HG03432 (cell line): ENCODE measurements around the gene INSRR.

Source experiments
- ATAC-seq: cut with Tn5 transposase; IDR thresholded peaks from one replicate; pipeline ENCODE4 v1.9.1; 2021; ENCODE audit warnings: mild to moderate bottlenecking, moderate library complexity; ENCODE audit not compliant: unreplicated experiment

INSRR gene

DNA sequence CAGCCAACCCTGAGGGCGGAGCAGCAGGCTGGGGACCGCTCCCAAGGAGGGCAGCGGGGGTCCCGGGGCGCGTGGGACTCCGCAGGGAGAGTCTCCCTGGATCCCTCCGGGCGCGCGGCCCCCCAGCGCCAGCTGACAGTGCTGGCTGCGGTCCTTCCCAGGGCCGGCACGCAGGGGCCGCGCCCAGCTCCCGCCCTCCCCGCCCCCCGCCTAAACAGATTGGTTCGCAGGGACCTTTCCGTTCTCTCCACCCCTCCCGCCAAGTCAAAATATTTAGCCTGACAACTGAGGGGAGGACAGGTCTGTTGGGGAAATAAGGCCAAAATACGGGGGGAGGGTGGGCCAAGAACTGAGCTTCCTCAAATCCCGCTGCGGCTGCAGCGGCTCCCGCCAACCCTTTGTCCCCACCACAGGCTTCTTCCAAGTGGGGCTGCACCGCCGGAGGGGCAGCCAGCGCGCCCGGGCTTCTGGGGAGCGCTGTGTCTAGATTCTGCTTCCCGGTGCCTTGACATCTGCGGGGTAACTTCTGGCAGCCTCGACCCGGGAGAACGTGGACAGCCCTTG, at the start of gene INSRR:
TSS of gene INSRR (minus strand) at position 159 of the 564 bp plus-strand sequence. CDS start 496 bp downstream, outside the sequence.
- ATAC-seq = no peak

DNA sequence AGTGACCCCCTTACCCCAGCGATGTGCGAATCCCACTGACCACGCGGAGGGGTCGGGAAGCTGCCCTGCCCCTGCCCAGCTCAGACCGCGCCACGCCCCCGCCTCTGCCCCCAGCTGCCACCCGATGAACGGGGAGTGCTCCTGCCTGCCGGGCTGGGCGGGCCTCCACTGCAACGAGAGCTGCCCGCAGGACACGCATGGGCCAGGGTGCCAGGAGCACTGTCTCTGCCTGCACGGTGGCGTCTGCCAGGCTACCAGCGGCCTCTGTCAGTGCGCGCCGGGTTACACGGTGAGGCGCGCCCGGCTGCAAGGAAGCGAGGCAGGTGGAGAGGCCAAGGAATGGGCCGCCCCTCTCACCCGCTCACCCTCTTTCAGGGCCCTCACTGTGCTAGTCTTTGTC, 49.6 kb upstream of the INSRR start:
- no peak for ATAC-seq

GRCh38 chr1:156906206-156906906, 47.4 kb upstream of the INSRR start:
- no peak for ATAC-seq

GRCh38 chr1:156905651-156906050, 46.7 kb upstream of the INSRR start:
- no peak for ATAC-seq

GRCh38 chr1:156905176-156905575, 46.3 kb upstream of the INSRR start:
- ATAC-seq = no peak

DNA sequence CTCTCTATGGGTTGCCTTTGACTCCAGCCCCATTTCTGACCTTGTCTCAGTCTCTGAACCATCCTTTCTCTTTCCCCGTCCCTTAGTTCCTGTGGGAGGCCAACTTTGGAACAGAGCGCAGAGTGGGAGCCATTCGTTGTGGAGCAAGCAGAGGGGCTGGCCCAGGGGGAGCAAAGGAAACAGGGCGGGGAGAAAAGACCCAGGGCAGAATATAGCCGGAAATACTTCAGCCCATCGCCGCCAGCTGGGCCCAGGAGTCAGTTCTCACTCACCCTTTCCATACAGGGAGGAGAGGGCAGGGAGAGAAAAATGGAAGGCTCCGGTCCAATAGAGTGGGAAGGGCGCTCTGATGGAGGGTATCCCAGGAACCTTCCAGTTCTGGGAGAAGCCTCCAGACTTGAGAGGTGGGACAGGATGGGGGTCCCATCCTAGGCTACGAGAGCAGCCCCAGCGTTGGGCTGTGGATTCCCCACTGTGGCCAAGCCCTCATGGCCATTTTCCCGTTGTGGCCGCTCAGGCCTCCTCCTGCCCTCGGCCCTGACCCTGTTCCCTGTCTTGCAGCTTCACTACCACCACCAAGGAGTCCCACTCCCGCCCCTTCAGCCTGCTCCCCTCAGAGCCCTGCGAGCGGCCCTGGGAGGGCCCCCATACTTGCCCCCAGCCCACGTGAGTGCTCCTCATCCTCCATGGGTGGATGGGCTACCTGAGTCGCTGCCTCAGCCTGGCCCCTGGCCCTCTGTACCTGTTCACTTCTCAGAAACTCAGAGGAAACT, 45.5 kb upstream of the INSRR start:
- no peak for ATAC-seq

DNA sequence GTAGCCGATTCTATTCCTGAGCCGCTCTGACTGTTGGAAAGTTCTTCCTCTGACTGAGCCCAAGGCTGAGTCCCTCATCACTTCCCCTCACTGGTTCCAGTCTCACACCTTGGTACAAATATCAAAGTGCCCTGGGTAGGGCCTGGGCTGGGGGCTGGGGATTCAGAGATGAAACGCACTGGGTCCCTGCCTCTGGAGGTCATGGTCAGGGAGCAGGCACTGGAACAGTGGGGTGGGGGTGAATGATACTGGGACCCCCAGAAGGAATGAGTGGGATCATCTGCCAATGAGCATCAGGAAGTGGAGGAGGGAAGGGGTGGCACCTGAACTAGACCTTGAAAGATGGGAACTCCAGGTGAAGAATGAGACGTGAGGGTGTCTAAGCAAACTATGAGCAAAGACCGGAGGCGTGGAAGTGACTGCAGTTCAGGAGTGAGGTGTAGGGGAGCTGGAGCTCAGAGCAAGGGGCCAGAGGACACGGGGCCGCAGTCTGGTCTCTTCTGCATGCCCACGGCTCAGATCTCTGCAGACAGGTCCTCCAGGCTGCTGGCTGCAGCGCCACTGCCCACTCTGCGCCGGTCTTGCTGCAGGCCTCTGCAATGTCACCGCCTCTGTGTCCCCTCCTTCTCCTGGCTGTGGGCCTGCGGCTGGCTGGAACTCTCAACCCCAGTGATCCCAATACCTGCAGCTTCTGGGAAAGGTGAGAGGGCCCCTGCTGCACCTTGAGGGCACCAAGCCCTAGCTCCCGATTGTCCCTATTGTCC, 44.6 kb upstream of the INSRR start:
- ATAC-seq = no peak

DNA sequence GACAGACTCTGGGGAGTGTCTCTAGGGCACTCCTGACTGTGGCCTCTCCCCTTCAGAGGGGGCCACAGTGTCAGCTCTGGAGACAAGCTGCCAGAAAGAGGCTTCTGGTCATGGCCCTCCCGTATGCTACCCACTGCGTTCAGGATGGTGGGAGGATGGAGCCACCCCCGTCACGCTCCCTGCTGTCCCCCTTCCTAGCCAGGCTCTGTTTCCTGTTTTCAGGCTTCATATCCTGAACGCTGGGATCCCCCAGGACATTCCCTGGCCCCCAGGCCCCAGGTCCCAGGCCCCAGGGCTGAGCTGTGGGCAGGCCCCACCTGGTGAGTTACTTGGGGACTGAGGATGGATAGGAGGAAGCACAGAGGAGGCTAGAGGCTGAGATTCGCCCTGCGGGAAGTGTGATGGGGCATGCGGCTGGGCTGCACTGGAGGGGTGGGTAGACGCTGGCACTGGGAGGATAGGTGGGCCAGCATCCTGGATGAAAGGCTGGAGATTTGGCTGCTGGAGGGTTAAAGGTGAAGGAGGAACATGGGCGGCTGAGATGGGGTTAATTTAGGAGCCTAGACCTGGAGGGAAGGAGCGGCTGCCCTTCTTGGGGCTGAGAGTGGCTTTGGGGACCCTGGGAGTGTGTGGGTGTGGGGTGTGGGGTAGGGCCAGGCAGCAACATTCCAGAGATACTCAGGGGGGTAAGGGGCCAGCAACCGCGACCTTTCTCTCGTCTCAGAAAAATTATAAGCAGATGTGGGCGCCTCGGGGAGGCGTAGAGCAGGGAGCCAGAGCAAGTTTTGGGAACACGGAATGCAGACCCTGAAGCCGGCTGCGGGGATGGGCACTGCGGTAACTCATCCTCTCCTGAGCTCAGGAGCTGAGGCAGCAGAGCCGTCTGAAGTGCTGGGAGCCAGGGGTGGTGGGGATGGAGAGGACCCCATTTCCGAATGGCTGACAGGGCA, 43.3 kb upstream of the INSRR start:
- ATAC-seq = no peak

DNA sequence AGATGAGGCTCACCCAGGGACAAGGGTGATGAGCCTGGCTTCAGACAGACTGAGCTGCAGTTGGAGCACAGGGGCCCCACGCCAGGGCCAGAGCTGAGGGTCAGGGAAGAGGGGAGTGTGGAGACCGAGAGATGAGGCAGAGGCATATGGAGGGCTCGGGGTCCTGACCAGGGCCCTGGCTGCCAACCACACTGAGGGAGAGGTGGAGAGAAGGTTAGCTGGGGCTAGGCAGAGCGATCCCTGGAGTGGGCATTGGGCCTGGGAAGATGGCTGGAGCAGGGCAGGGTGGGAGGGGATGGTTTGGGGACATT, 42.6 kb upstream of the INSRR start:
- no peak for ATAC-seq

- ATAC-seq = no peak
Measured at GRCh38 chr1:156900896-156901589, 42.1 kb upstream of the INSRR start.

- ATAC-seq = no peak
Measured at GRCh38 chr1:156899956-156900718, 41.2 kb upstream of the INSRR start.

DNA sequence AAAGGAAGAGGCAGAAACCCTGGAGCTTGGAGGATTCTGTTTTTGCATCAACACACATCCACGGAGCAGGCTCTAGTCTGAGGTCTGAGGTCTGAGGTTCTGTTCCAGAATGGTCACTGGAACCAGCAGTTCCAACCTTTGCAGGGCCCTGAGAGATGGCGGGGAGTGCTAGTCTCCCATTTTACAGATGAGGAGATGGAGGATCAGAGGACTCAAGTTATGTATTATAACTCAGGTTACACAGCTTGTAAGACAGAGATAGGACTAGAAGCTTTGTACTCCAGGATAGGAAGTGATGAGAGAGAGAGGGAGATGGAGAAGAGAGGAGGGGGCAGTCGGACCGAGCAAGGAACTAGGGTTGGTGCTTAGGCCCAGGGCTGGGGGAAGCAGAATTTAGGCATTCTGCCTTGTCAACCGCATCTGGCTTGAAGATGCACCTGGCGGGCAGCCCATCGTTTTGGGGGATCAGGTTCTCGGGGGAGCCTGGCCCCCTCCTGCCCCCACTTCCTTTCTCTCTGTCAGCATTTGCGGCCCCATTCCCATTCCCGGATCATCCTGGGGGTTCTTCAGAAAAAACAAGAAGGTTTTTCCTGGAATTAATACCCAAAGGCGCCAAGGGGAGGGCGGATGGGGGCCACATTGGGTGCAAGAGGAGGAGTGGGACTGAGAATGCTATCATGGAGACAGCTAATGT, 40.2 kb upstream of the INSRR start:
- no peak for ATAC-seq

- ATAC-seq = no peak
Measured at GRCh38 chr1:156898161-156898566, 39.2 kb upstream of the INSRR start.

DNA sequence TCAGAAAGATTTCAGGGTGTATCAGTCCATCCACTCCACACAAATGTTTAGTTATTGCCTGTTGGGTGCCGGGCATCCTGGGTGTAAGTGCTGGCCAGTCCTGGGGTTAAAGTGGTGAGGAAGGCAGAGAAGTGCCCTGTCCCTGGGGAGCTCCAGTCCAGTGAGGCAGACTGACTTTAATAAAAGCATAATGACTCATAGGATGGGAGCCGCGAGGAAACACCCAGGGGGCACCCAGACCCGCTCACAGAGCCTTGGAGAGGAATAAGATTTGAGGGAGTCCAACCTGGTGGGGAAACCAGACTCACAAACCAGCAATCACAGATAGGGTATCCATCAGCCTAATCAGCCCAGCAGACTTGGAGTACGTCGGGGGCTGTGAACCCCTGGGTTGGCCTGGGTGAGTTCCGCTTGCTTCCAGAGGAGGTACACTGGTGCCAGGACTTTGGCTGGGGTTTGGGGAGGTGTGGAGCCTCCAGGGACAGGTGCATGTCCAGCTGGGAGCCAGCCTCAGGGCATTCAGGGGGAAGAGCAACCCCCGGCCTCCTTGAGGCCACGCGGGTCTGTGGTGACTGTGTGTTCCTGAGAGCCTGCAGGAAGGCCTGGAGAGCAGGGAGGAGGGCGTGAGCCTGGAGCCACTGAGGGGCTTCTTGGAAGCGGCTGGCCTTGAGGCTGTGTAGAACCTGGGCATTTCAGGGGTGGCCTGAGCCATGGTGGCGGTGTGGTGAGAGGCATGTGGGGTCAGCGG, 38.3 kb upstream of the INSRR start:
- ATAC-seq = no peak

GRCh38 chr1:156896490-156897033, 37.6 kb upstream of the INSRR start:
- ATAC-seq = no peak

- no peak for ATAC-seq
Measured at GRCh38 chr1:156895927-156896326, 37.0 kb upstream of the INSRR start.

GRCh38 chr1:156895455-156895812, 36.5 kb upstream of the INSRR start:
- no peak for ATAC-seq
